Neural cell (in vitro differentiated cells): ENCODE data around the gene CMKLR1. TPM values are rescaled to one million over a fixed set of nuclear protein-coding genes. Genes with fewer than 3 reads are reported as not detected.

ENCODE experiments used
- H2AFZ ChIP-seq: fragments of 200-600, 300-800 bp; sonication (generic), shearing (Covaris generic); 2 replicates; pipeline ENCODE4 v1.6.0; 2014; ENCODE audit warnings: low read depth, mild to moderate bottlenecking, antibody characterized with exemption, low read length, moderate library complexity
- H3F3A ChIP-seq: fragments of 200-600 bp; shearing (Covaris generic); 2 replicates; pipeline ENCODE4 v1.6.1; 2016; ENCODE audit warnings: mild to moderate bottlenecking, moderate library complexity, mixed read lengths, antibody characterized with exemption, low read length; ENCODE audit not compliant: insufficient read depth, poor library complexity, severe bottlenecking
- H3K27ac ChIP-seq: fragments of 200-600, 300-800 bp; sonication (generic), shearing (Covaris generic); 2 replicates; pipeline ENCODE4 v1.5.1; 2014; ENCODE audit warnings: mild to moderate bottlenecking, low read length, moderate library complexity
- H3K27me3 ChIP-seq: fragments of 300-800, 200-600 bp; sonication (generic), shearing (Covaris generic); 2 replicates; pipeline ENCODE4 v1.6.0; 2014; ENCODE audit warnings: mild to moderate bottlenecking, low read depth, low read length, moderate library complexity; ENCODE audit not compliant: insufficient read depth
- H3K36me3 ChIP-seq: fragments of 300-800, 200-600 bp; sonication (generic), shearing (Covaris generic); 2 replicates; pipeline ENCODE4 v1.5.1; 2014; ENCODE audit warnings: mild to moderate bottlenecking, antibody characterized with exemption, low read length, moderate library complexity; ENCODE audit not compliant: insufficient read depth
- H3K4me2 ChIP-seq: fragments of 300-800, 200-600 bp; sonication (generic), shearing (Covaris generic); 2 replicates; pipeline ENCODE4 v1.6.0; 2014; ENCODE audit warnings: mild to moderate bottlenecking, low read length
- H3K4me3 ChIP-seq: fragments of 300-800, 200-600 bp; sonication (generic), shearing (Covaris generic); 2 replicates; pipeline ENCODE4 v1.5.1; 2014; ENCODE audit warnings: mild to moderate bottlenecking, low read length, moderate library complexity
- H3K79me2 ChIP-seq: fragments of 200-600 bp; shearing (Covaris generic); replicated peaks from 2 replicates; pipeline ENCODE4 v1.6.0; 2014; ENCODE audit warnings: mild to moderate bottlenecking, low read length, moderate library complexity; ENCODE audit not compliant: insufficient read depth
- H3K9ac ChIP-seq: fragments of 300-800, 200-600 bp; sonication (generic), shearing (Covaris generic); 2 replicates; pipeline ENCODE4 v1.6.1; 2016; ENCODE audit warnings: mild to moderate bottlenecking, low read length, mixed read lengths
- H3K9me2 ChIP-seq: fragments of 200-600 bp; shearing (Covaris generic); 2 replicates; pipeline ENCODE4 v1.6.1; 2016; ENCODE audit warnings: mild to moderate bottlenecking, low read length, mixed read lengths; ENCODE audit not compliant: insufficient read depth
- H3K9me3 ChIP-seq: fragments of 200-600, 300-800 bp; sonication (generic), shearing (Covaris generic); 2 replicates; pipeline ENCODE4 v1.6.1; 2016; ENCODE audit warnings: mild to moderate bottlenecking, mixed run types, low read length, moderate library complexity, mixed read lengths
- H4K20me1 ChIP-seq: fragments of 200-600 bp; shearing (Covaris generic); 2 replicates; pipeline ENCODE4 v1.6.1; 2016; ENCODE audit warnings: mild to moderate bottlenecking, mixed run types; ENCODE audit not compliant: insufficient read depth
- EP300 ChIP-seq: fragments of 450-650 bp; conservative IDR thresholded peaks from 2 replicates; pipeline ENCODE4 v1.6.1; 2014; ENCODE audit warnings: antibody characterized with exemption, mild to moderate bottlenecking, moderate library complexity; ENCODE audit not compliant: poor library complexity, severe bottlenecking
- EZH2 ChIP-seq: fragments of 200-600, 300-800 bp; shearing (Covaris generic), sonication (generic); IDR thresholded peaks from 2 replicates; pipeline ENCODE4 v1.6.1; 2014; ENCODE audit warnings: antibody characterized with exemption, low read length, borderline replicate concordance, mild to moderate bottlenecking; ENCODE audit not compliant: insufficient read depth, poor library complexity, severe bottlenecking
- MXI1 ChIP-seq: fragments of 450-650 bp; conservative IDR thresholded peaks from 2 replicates; pipeline ENCODE4 v1.6.1; 2014; ENCODE audit warnings: antibody characterized with exemption, mild to moderate bottlenecking; ENCODE audit not compliant: poor library complexity, severe bottlenecking
- POLR2AphosphoS5 ChIP-seq: IDR thresholded peaks from 2 replicates; pipeline ENCODE4 v1.6.1; 2012
- RAD21 ChIP-seq: fragments of 450-650 bp; conservative IDR thresholded peaks from 2 replicates; pipeline ENCODE4 v1.6.1; 2014; ENCODE audit warnings: antibody characterized with exemption, mild to moderate bottlenecking, moderate library complexity
- REST ChIP-seq: IDR thresholded peaks from 2 replicates; pipeline ENCODE4 v1.6.1; 2012; ENCODE audit warnings: borderline replicate concordance
- SMC3 ChIP-seq: fragments of 450-650 bp; conservative IDR thresholded peaks from 2 replicates; pipeline ENCODE4 v1.6.1; 2014; ENCODE audit warnings: antibody characterized with exemption, mild to moderate bottlenecking, moderate library complexity; ENCODE audit not compliant: poor library complexity
- TAF1 ChIP-seq: IDR thresholded peaks from 2 replicates; pipeline ENCODE4 v1.6.1; 2012; ENCODE audit warnings: low read depth
- polyA plus RNA-seq: library from polyadenylated mRNA; depleted of rRNA; stranded (reverse); fragments of >200 nt; gene quantifications from 2 replicates; pipeline ENCODE4 v1.2.3, GENCODE V29; 2014
- TF ChIP-seq, protein P1 (sequence below): fragments of 450-650 bp; IDR thresholded peaks from 2 replicates; pipeline ENCODE4 v1.5.1; 2014; ENCODE audit warnings: antibody characterized with exemption, mild to moderate bottlenecking, moderate library complexity; ENCODE audit not compliant: poor library complexity, severe bottlenecking

CMKLR1 gene
- polyA plus RNA-seq, 1 donor from 2014 or later: 0.06 TPM

DNA sequence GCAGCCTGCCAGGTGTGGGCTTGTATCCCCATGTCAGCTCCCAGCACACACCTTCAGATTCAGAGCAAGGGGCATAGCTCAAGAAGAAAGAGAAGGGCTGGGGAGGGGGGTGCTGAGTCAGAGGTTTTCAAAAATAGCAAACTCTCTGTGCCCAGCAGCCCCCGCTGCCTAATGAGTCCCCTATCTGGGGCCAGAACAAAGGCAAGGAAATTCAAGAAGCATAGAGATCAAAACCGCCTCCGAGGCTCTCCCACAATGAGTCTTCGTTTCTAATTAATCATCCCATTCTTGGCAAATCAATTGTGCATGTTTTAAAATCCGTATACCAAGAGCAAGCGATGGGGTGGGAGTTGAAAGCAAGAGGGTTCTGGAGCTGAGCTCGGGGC, 19.5 kb upstream of the CMKLR1 start:
- H3K9me3 ChIP-seq: no peaks in the 10 kb centered on the region
- no peaks in the 10 kb centered on the region for H4K20me1 ChIP-seq
- H3F3A ChIP-seq: no peaks in the 10 kb centered on the region
- no peak overlapping the region for H2AFZ ChIP-seq
- no peak for TF ChIP-seq SMC3
- no peak for TF ChIP-seq TAF1
- TF ChIP-seq POLR2AphosphoS5: no peak
- TF ChIP-seq MXI1: no peak
- TF ChIP-seq EP300: no peak
- no peak for TF ChIP-seq REST
- TF ChIP-seq RAD21: no peak
- TF ChIP-seq, protein P1, sequence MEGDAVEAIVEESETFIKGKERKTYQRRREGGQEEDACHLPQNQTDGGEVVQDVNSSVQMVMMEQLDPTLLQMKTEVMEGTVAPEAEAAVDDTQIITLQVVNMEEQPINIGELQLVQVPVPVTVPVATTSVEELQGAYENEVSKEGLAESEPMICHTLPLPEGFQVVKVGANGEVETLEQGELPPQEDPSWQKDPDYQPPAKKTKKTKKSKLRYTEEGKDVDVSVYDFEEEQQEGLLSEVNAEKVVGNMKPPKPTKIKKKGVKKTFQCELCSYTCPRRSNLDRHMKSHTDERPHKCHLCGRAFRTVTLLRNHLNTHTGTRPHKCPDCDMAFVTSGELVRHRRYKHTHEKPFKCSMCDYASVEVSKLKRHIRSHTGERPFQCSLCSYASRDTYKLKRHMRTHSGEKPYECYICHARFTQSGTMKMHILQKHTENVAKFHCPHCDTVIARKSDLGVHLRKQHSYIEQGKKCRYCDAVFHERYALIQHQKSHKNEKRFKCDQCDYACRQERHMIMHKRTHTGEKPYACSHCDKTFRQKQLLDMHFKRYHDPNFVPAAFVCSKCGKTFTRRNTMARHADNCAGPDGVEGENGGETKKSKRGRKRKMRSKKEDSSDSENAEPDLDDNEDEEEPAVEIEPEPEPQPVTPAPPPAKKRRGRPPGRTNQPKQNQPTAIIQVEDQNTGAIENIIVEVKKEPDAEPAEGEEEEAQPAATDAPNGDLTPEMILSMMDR: no peak
- TF ChIP-seq EZH2: no peak
- no peaks in the 10 kb centered on the region for H3K36me3 ChIP-seq
- H3K4me2 ChIP-seq: no peak overlapping the region
- no peak overlapping the region for H3K4me3 ChIP-seq
- H3K79me2 ChIP-seq: no peaks in the 10 kb centered on the region
- H3K9ac ChIP-seq: no peak overlapping the region
- no peak overlapping the region for H3K27ac ChIP-seq
- no peaks in the 10 kb centered on the region for H3K27me3 ChIP-seq
- H3K9me2 ChIP-seq: no peaks in the 10 kb centered on the region

- TF ChIP-seq RAD21 (no peak), REST (no peak), SMC3 (no peak), TAF1 (no peak), POLR2AphosphoS5 (no peak), EP300 (no peak), EZH2 (no peak)
- TF ChIP-seq, protein P1: no peak
- no peak overlapping the region for H3K9ac ChIP-seq
- H3K27ac ChIP-seq: peak overlapping the region; percentile 64
- H3K27me3 ChIP-seq: no peaks in the 10 kb centered on the region
- H3K4me2 ChIP-seq: no peak overlapping the region
- H4K20me1 ChIP-seq: no peaks in the 10 kb centered on the region
- no peaks in the 10 kb centered on the region for H3K9me3 ChIP-seq
- no peak overlapping the region for H2AFZ ChIP-seq
- H3F3A ChIP-seq: no peaks in the 10 kb centered on the region
- H3K4me3 ChIP-seq: no peak overlapping the region
- no peaks in the 10 kb centered on the region for H3K79me2 ChIP-seq
- H3K9me2 ChIP-seq: no peaks in the 10 kb centered on the region
- H3K36me3 ChIP-seq: no peaks in the 10 kb centered on the region
These were observed 18.9 kb upstream of the CMKLR1 start for GRCh38 chr12:108357834-108358579.
